OCI-M2 (cell line): Measurements from ENCODE around the gene MYO3B.

Source experiments
- DNase-seq: peaks from one replicate; lab custom pipeline; 2025; ENCODE audit not compliant: unreplicated experiment; lab: John Stamatoyannopoulos, UW

The MYO3B gene

DNA sequence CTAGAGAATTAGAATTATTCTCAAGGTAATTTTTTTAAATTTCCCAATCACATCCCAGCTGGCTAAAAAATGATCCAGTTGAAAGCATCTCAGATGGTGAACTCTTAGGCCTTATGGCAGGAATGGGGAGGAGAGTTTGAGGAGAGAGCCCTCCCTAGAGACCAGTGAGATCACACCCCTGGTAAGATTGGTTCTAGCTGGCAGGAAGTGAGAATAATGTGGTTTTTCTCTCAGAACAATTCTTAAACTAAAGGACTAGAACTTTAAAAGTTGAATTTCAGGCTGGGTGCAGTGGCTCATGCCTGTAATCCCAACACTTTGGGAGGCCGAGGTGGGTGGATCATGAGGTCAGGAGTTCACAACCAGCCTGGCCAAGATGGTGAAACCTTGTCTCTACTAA, 120.2 kb downstream of the MYO3B start:
- DNase-seq: no peak

- no peak for DNase-seq
Measured at GRCh38 chr2:170298861-170299429, 121.0 kb downstream of the MYO3B start.

- DNase-seq: no peak
Measured at GRCh38 chr2:170300993-170301392, 123.0 kb downstream of the MYO3B start.

DNA sequence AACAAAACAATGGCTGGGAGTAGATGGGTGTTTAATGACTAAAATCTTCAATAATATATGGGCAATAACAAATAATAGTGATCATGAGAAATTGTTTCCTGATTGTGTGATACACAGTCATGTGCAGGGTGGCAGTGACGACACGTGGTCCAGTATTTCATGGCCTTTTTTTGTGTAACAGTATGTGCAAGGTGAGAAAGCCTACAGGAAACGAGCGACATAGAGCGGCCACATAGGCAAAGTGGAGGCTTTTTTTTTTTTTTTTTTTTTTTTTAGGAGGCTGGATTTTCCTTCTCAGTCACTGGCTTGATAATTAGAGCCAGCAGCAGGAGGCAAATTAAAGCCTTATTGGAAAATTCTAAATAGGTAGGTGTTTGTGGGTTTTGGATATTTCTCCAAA, 123.7 kb downstream of the MYO3B start:
- no peak for DNase-seq

GRCh38 chr2:170305711-170306110, 127.8 kb downstream of the MYO3B start:
- DNase-seq: no peak

- no peak for DNase-seq
Measured at GRCh38 chr2:170306293-170306873, 128.4 kb downstream of the MYO3B start.

GRCh38 chr2:170307052-170307451, 129.1 kb downstream of the MYO3B start:
- DNase-seq: no peak

- DNase-seq: no peak
Measured at GRCh38 chr2:170307555-170308351, 129.8 kb downstream of the MYO3B start.

GRCh38 chr2:170310876-170311502, 133.0 kb downstream of the MYO3B start:
- no peak for DNase-seq

- DNase-seq: no peak
Measured at GRCh38 chr2:170313347-170313991, 135.5 kb downstream of the MYO3B start.

DNA sequence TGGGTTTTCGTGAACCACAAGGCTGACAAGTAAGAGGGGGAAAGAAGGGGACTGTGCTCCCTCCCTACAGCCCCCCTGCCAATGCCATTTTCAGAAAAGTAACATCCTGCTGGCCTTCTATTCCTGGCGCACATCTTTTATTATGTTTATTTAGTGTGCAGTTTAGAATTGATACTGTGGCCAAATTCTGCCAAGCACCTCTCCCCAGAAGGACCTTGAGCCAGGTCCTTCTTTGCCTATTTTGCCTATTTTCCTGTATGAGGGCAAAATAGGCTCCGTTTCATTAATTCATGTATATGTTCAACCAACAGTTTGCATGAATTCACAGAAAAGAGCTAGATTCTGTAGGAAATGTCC, 136.0 kb downstream of the MYO3B start:
- DNase-seq: no peak

DNA sequence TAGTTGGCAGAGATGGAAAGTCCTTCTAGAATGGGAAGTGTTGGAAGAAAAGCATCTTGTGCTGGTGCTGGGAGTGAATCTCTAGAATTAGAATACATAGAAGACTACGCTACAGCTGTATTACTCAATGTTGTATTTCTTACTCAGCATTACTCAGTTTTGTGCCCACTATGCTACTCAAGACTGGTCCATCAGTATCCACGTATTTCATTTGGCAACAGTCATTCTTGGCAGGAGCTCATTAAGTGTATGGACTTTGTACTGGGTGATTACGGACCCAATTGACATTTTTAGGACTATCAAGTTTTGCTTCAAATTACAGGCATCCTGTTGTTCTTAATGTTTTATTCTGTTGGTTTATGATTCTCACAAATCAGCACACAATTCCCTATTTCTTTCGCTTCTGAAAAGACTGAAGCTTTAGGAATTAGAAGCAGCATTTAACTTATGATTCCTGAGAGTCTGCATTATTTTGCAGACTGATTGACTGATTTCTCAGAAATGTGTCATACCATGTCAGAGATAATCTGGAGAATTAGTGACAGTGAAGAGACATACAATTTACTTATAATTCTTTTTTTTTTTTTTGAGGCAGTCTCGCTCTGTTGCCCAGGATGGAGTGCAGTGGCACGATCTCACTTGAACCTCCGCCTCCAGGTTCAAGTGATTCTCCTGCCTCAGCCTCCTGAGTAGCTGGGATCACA, 136.9 kb downstream of the MYO3B start:
- no peak for DNase-seq

DNA sequence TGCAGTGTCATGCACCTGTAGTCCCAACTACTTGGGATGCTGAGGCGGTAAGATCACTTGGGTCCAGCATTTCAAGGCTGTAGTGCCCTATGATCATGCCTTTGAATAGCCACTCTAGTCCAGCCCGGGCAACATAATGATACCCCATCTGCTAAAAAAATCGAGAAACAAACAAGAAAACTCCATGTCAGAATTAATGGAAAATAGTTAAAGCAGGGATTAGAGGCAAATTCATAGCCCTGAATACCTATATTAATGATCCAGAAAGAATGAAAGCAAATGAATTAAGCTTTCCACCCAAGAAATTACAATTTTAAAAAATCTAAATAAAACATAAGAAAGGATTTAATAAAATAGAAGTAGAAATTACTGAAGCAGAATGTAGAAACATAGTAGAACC, 143.0 kb downstream of the MYO3B start:
- DNase-seq: no peak

GRCh38 chr2:170321526-170321925, 143.6 kb downstream of the MYO3B start:
- no peak for DNase-seq

DNA sequence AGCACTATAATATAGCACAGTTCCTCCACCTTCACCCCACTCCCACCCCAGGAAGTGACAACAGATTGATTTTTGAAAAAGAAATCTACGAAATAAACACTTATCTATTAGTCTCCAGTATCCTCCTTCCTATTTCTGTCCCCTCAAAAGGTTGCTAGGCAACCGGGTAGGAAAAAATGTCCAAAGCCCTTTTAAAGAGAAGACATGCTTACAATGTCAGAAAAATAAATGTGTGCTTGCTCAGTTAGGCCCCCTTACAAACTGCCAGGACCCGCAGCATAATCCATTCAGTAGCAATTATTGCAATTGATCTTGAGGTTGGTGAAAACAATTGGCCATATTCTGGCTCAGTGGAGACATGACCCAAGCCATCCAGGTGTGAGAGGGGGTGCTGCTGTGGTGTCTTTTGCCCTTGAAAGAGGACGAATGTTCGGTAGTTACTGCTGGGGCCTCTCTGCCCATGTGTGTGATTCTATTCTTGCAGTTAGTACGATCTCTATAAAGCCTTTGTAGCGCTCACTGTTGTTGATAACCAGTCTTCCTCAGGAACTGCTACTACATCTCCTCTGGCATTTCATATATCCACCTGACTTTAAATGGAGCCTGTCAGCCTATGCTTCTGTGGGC, 144.3 kb downstream of the MYO3B start:
- no peak for DNase-seq

DNA sequence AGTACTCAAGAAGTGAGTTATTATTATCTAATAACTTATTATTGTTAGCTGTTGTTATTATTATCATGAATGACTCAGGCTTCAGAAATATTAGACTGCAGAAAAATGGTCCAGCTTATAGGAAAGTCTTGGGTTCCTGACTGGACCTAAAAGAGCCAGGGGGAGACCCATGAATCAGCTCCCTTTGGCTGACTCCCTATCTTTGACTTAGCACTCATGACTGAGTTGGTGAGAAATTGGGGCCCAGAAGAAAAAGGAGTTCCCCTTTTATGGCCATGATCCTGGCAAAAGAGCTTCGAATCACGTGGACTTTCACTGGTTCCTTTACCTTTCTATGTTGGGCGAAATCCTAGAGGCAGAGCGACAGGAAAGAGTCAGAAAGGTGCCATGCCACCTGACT, 145.8 kb downstream of the MYO3B start:
- no peak for DNase-seq

- no peak for DNase-seq
Measured at GRCh38 chr2:170324640-170325046, 146.7 kb downstream of the MYO3B start.

DNA sequence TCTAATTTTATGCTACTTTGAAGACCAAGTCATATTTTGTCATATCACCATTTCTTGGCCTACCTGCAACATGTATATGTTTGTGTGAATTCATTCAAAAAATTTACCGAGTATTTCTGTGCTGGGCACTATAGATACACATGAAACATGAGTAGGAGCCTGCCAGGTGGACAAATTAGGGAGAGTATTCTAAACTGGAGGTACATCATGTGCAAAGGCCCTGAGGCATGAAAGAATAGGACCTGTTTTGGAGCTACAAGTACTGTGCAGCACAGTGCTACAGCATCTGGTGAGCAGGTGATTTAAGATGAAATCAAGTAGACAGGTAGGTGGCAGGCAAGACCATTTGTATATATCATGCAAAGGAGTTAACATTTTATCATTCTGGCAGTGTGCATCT, 152.9 kb downstream of the MYO3B start:
- no peak for DNase-seq

DNA sequence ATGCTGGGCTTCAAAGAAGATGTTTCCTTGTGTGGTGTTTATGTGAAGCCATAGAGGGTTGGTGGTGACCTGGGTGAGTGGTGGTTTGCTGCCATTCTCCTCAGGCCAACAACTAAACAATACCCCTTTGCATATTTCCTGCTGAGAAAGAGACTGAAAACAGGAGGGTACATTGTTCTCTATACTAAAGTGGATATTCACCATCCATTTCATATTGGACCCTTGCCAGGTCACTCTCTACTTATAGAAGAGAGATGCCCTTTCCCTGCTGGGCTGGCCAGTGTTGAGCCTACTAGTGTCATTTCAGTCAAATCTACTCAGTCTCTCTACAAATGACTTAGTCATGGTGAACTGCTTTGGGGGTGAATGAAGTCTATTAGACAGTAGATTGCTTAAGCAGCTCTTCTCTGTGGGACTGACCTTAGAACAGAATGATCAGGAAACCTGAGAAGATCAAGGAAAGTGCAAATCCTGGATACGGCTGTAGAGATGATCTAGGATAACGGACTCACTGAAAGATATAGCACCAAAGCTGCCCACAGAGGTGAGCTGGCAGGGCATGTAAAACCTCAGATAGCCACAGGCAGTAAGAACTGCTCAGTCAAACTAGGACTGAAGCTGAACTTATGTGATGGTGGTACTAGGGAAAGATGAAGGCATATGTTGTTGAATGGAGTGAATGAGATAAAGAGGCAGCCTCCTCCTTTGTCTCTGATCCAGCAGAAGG, 154.9 kb downstream of the MYO3B start:
- DNase-seq: no peak

GRCh38 chr2:170335351-170335750, 157.4 kb downstream of the MYO3B start:
- no peak for DNase-seq
